WTC11 (cell line): ENCODE data around the gene KCNA2. TPM values are rescaled to one million over a fixed set of nuclear protein-coding genes. Genes with fewer than 3 reads are reported as not detected.

Experiments used
- ATAC-seq: fragments of 200-7000 bp; cut with Tn5 transposase; 2 replicates; pipeline ENCODE4 v1.10.0; 2021; ENCODE audit warnings: mild to moderate bottlenecking, moderate library complexity
- CTCF ChIA-PET: fragments of 300-600 bp; sonication (Branson Sonifier 250); formaldehyde crosslinking; loops from one replicate; lab custom pipeline; 2021; ENCODE audit warnings: antibody characterized with exemption; lab: Charles Lee
- POLR2A ChIA-PET: fragments of 350-600 bp; sonication (Branson Sonifier 250); formaldehyde crosslinking; loops from one replicate; lab custom pipeline; 2021; ENCODE audit warnings: antibody characterized with exemption; lab: Charles Lee
- DNase-seq: peaks from one replicate; pipeline ENCODE4 v3.0.0; 2021; ENCODE audit warnings: low spot score
- H3K27ac Mint-ChIP-seq: 2 replicates; pipeline ENCODE4 v1.8.0; 2021; ENCODE audit warnings: mixed read lengths
- H3K27me3 Mint-ChIP-seq: 2 replicates; pipeline ENCODE4 v1.8.0; 2021; ENCODE audit warnings: low read depth, mild to moderate bottlenecking, moderate library complexity, mixed read lengths
- H3K36me3 Mint-ChIP-seq: 2 replicates; pipeline ENCODE4 v1.8.0; 2021; ENCODE audit warnings: mixed read lengths
- H3K4me1 Mint-ChIP-seq: 2 replicates; pipeline ENCODE4 v1.8.0; 2022; ENCODE audit warnings: mixed read lengths
- H3K4me3 Mint-ChIP-seq: 2 replicates; pipeline ENCODE4 v1.8.0; 2021; ENCODE audit warnings: mild to moderate bottlenecking, moderate library complexity, mixed read lengths
- H3K9me3 Mint-ChIP-seq: 2 replicates; pipeline ENCODE4 v1.8.0; 2021; ENCODE audit warnings: mixed read lengths
- JAZF1 ChIP-seq: fragments of 250-450 bp; sonication (Bioruptor Pico); IDR thresholded peaks from 2 replicates; pipeline ENCODE4 v1.9.0; 2021; ENCODE audit warnings: moderate library complexity, mild to moderate bottlenecking, inconsistent platforms
- TEAD1 ChIP-seq: sonication (generic); formaldehyde crosslinking; IDR thresholded peaks from 2 replicates; pipeline ENCODE4 v1.8.0; 2022; ENCODE audit warnings: mild to moderate bottlenecking, missing genetic modification reagents
- TEAD4 ChIP-seq: sonication (generic); formaldehyde crosslinking; IDR thresholded peaks from 2 replicates; pipeline ENCODE4 v1.8.0; 2022; ENCODE audit warnings: mild to moderate bottlenecking, missing genetic modification reagents
- ZNF121 ChIP-seq: sonication (generic); formaldehyde crosslinking; IDR thresholded peaks from 2 replicates; pipeline ENCODE4 v1.8.0; 2023; ENCODE audit warnings: missing genetic modification reagents
- ZNF317 ChIP-seq: sonication (generic); formaldehyde crosslinking; IDR thresholded peaks from 2 replicates; pipeline ENCODE4 v1.8.1; 2023; ENCODE audit warnings: low read depth, mild to moderate bottlenecking, moderate library complexity, missing genetic modification reagents, borderline replicate concordance
- ZNF671 ChIP-seq: fragments of 250-450 bp; sonication (Bioruptor Pico); IDR thresholded peaks from 2 replicates; pipeline ENCODE4 v1.8.0; 2021; ENCODE audit warnings: mild to moderate bottlenecking
- total RNA-seq: library from RNA; stranded (reverse); gene quantifications from 3 replicates; pipeline ENCODE4 v1.2.3, GENCODE V29; 2021
- TF ChIP-seq, protein P1 (sequence below): fragments of 200-600 bp; IDR thresholded peaks from 2 replicates; pipeline ENCODE4 v1.8.0; 2022; ENCODE audit warnings: antibody characterized with exemption
- TF ChIP-seq, protein P2 (sequence below): sonication (generic); formaldehyde crosslinking; IDR thresholded peaks from 2 replicates; pipeline ENCODE4 v1.8.1; 2023; ENCODE audit warnings: mild to moderate bottlenecking, moderate library complexity, missing genetic modification reagents
- TF ChIP-seq, protein P3 (sequence below): sonication (generic); formaldehyde crosslinking; IDR thresholded peaks from 2 replicates; pipeline ENCODE4 v1.8.1; 2022; ENCODE audit warnings: mild to moderate bottlenecking, moderate library complexity, missing genetic modification reagents
- TF ChIP-seq, protein P4 (sequence below): sonication (generic); formaldehyde crosslinking; IDR thresholded peaks from 2 replicates; pipeline ENCODE4 v1.8.0; 2022; ENCODE audit warnings: mild to moderate bottlenecking, missing genetic modification reagents
- TF ChIP-seq, protein P5 (sequence below): sonication (generic); formaldehyde crosslinking; IDR thresholded peaks from 2 replicates; pipeline ENCODE4 v1.8.1; 2023; ENCODE audit warnings: mild to moderate bottlenecking, missing genetic modification reagents, moderate library complexity
- TF ChIP-seq, protein P6 (sequence below): fragments of 250-450 bp; sonication (Bioruptor Pico); IDR thresholded peaks from 2 replicates; pipeline ENCODE4 v2.1.2; 2022; ENCODE audit warnings: mild to moderate bottlenecking, moderate library complexity
- TF ChIP-seq, protein P7 (sequence below): sonication (generic); formaldehyde crosslinking; conservative IDR thresholded peaks from 2 replicates; pipeline ENCODE4 v1.8.1; 2023; ENCODE audit warnings: mild to moderate bottlenecking, low read depth, missing genetic modification reagents, moderate library complexity
- TF ChIP-seq, protein P8 (sequence below): fragments of 250-450 bp; sonication (Bioruptor Pico); conservative IDR thresholded peaks from 2 replicates; pipeline ENCODE4 v1.9.0; 2021; ENCODE audit warnings: mild to moderate bottlenecking
- TF ChIP-seq, protein P9 (sequence below): sonication (generic); formaldehyde crosslinking; IDR thresholded peaks from 2 replicates; pipeline ENCODE4 v1.8.0; 2022; ENCODE audit warnings: mild to moderate bottlenecking, missing genetic modification reagents

The KCNA2 gene
- total RNA-seq, 1 experiment from 2014 or later: 0.50 TPM

DNA sequence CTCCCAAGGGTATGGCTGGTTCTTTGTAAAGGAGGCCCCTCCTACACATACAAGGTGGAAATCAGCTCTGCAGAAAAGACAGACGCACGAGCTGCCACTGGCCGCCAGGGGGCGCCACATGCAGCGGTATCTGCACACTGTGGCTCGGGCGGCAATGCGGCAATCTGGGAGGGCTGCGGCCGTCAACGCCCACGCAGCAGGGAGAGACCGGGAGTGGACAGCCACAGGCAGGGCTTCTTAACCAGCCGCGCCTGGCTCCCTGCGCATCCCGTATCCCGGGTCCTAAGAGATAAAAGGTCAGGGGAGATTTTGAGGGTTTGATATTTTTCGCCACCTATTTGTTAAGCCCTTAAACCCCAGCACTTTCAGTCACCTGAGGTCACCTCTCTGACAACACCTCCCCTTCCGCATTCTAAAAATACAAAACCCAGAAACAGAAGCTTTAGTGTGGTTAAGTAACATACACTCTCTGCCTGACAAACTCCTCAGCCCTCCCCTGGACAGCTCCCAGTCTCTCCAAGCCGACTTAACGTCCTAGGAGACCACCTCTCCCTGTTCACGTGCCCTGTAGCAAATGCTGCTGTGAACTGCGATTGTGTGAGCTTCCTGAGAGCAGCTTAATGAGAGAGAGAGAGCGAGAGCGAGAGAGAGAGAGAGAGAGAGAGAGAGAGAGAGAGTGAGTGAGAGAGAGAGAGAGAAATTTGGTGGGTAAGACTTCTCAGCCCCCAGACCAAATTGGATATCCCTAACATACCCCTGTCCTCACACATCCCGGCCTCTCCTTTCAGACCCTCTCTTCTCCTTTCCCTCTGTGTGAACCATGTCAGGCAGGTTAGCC, 13.5 kb upstream of the KCNA2 start:
- CTCF ChIA-PET: interaction anchor here (0.5 to 3.7 kb wide), 57 partner anchors 10 to 1743 kb away, joined by 3 to 135 read pairs (median 4); partner anchors contain the start of gene KCNA2
- peak overlapping the region; percentile 59 for H3K4me3 Mint-ChIP-seq
- POLR2A ChIA-PET: no interaction called here
- TF ChIP-seq, protein P1, sequence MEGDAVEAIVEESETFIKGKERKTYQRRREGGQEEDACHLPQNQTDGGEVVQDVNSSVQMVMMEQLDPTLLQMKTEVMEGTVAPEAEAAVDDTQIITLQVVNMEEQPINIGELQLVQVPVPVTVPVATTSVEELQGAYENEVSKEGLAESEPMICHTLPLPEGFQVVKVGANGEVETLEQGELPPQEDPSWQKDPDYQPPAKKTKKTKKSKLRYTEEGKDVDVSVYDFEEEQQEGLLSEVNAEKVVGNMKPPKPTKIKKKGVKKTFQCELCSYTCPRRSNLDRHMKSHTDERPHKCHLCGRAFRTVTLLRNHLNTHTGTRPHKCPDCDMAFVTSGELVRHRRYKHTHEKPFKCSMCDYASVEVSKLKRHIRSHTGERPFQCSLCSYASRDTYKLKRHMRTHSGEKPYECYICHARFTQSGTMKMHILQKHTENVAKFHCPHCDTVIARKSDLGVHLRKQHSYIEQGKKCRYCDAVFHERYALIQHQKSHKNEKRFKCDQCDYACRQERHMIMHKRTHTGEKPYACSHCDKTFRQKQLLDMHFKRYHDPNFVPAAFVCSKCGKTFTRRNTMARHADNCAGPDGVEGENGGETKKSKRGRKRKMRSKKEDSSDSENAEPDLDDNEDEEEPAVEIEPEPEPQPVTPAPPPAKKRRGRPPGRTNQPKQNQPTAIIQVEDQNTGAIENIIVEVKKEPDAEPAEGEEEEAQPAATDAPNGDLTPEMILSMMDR: peak; percentile 97
- TF ChIP-seq, protein P2, sequence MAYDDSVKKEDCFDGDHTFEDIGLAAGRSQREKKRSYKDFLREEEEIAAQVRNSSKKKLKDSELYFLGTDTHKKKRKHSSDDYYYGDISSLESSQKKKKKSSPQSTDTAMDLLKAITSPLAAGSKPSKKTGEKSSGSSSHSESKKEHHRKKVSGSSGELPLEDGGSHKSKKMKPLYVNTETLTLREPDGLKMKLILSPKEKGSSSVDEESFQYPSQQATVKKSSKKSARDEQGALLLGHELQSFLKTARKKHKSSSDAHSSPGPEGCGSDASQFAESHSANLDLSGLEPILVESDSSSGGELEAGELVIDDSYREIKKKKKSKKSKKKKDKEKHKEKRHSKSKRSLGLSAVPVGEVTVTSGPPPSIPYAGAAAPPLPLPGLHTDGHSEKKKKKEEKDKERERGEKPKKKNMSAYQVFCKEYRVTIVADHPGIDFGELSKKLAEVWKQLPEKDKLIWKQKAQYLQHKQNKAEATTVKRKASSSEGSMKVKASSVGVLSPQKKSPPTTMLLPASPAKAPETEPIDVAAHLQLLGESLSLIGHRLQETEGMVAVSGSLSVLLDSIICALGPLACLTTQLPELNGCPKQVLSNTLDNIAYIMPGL: peak; percentile 57; the same call in 1 of the 2 replicates
- TF ChIP-seq, protein P3, sequence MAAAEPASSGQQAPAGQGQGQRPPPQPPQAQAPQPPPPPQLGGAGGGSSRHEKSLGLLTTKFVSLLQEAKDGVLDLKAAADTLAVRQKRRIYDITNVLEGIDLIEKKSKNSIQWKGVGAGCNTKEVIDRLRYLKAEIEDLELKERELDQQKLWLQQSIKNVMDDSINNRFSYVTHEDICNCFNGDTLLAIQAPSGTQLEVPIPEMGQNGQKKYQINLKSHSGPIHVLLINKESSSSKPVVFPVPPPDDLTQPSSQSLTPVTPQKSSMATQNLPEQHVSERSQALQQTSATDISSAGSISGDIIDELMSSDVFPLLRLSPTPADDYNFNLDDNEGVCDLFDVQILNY (CRISPR knock-in tag): no peak
- TF ChIP-seq, protein P4, sequence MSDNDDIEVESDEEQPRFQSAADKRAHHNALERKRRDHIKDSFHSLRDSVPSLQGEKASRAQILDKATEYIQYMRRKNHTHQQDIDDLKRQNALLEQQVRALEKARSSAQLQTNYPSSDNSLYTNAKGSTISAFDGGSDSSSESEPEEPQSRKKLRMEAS: peak; percentile 75
- TF ChIP-seq ZNF121 (no peak), JAZF1 (no peak), TEAD4 (CRISPR knock-in tag) (0 out of 2 replicates have a peak, but pooled peaks have one; percentile 12), TEAD1 (CRISPR knock-in tag) (peak; percentile 60; the same call in 1 of the 2 replicates)
- TF ChIP-seq, protein P5, sequence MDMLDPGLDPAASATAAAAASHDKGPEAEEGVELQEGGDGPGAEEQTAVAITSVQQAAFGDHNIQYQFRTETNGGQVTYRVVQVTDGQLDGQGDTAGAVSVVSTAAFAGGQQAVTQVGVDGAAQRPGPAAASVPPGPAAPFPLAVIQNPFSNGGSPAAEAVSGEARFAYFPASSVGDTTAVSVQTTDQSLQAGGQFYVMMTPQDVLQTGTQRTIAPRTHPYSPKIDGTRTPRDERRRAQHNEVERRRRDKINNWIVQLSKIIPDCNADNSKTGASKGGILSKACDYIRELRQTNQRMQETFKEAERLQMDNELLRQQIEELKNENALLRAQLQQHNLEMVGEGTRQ (CRISPR knock-in tag): 0 out of 2 replicates have a peak, but pooled peaks have one; percentile 14
- peaks cover 6% of the 10 kb centered on the region; the same call in 1 of the 2 replicates for H3K4me1 Mint-ChIP-seq
- peaks cover 39% of the 10 kb centered on the region for H3K27me3 Mint-ChIP-seq
- no peaks in the 10 kb centered on the region for H3K9me3 Mint-ChIP-seq
- H3K36me3 Mint-ChIP-seq: no peaks in the 10 kb centered on the region
- no peak overlapping the region for H3K27ac Mint-ChIP-seq
- ATAC-seq: peak; percentile 85
- DNase-seq: peak; percentile 89

DNA sequence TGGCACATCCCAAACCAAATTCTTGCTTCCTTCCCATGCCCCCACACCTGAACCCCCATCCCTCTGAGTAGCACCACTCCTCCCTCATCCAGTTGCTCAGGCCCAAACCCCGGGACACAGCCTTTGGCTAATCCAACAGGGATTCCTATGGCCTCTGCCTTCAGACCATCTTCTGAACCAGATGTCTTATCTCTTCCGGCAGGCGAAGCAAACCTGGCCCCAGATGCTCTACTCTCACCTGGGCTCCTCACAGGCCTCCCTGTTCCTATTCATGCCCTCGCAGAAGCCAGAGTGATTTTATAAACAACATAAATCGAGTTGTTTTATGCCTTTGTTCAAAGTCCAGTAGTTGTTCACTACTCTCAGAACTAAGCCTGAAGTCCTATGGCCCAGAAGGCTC, 12.5 kb upstream of the KCNA2 start:
- no peak overlapping the region for H3K4me3 Mint-ChIP-seq
- ATAC-seq (no peak), DNase-seq (no peak)
- H3K36me3 Mint-ChIP-seq: no peaks in the 10 kb centered on the region
- H3K9me3 Mint-ChIP-seq: no peaks in the 10 kb centered on the region
- peaks cover 40% of the 10 kb centered on the region for H3K27me3 Mint-ChIP-seq
- H3K4me1 Mint-ChIP-seq: peaks cover 6% of the 10 kb centered on the region; the same call in 1 of the 2 replicates
- ChIA-PET CTCF (interaction anchor here (0.5 to 3.7 kb wide), 46 partner anchors 9 to 531 kb away, joined by 3 to 135 read pairs (median 4); partner anchors contain the start of gene KCNA2), POLR2A (no interaction called here)
- no peak overlapping the region for H3K27ac Mint-ChIP-seq
- TF ChIP-seq ZNF671 (CRISPR knock-in tag): no peak
- TF ChIP-seq, protein P6, sequence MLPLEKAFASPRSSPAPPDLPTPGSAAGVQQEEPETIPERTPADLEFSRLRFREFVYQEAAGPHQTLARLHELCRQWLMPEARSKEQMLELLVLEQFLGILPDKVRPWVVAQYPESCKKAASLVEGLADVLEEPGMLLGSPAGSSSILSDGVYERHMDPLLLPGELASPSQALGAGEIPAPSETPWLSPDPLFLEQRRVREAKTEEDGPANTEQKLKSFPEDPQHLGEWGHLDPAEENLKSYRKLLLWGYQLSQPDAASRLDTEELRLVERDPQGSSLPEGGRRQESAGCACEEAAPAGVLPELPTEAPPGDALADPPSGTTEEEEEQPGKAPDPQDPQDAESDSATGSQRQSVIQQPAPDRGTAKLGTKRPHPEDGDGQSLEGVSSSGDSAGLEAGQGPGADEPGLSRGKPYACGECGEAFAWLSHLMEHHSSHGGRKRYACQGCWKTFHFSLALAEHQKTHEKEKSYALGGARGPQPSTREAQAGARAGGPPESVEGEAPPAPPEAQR: no peak
- TF ChIP-seq ZNF317 (CRISPR knock-in tag): no peak
- TF ChIP-seq TEAD1 (CRISPR knock-in tag): no peak
- TF ChIP-seq, protein P7, sequence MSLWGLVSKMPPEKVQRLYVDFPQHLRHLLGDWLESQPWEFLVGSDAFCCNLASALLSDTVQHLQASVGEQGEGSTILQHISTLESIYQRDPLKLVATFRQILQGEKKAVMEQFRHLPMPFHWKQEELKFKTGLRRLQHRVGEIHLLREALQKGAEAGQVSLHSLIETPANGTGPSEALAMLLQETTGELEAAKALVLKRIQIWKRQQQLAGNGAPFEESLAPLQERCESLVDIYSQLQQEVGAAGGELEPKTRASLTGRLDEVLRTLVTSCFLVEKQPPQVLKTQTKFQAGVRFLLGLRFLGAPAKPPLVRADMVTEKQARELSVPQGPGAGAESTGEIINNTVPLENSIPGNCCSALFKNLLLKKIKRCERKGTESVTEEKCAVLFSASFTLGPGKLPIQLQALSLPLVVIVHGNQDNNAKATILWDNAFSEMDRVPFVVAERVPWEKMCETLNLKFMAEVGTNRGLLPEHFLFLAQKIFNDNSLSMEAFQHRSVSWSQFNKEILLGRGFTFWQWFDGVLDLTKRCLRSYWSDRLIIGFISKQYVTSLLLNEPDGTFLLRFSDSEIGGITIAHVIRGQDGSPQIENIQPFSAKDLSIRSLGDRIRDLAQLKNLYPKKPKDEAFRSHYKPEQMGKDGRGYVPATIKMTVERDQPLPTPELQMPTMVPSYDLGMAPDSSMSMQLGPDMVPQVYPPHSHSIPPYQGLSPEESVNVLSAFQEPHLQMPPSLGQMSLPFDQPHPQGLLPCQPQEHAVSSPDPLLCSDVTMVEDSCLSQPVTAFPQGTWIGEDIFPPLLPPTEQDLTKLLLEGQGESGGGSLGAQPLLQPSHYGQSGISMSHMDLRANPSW: no peak
- TF ChIP-seq, protein P8, sequence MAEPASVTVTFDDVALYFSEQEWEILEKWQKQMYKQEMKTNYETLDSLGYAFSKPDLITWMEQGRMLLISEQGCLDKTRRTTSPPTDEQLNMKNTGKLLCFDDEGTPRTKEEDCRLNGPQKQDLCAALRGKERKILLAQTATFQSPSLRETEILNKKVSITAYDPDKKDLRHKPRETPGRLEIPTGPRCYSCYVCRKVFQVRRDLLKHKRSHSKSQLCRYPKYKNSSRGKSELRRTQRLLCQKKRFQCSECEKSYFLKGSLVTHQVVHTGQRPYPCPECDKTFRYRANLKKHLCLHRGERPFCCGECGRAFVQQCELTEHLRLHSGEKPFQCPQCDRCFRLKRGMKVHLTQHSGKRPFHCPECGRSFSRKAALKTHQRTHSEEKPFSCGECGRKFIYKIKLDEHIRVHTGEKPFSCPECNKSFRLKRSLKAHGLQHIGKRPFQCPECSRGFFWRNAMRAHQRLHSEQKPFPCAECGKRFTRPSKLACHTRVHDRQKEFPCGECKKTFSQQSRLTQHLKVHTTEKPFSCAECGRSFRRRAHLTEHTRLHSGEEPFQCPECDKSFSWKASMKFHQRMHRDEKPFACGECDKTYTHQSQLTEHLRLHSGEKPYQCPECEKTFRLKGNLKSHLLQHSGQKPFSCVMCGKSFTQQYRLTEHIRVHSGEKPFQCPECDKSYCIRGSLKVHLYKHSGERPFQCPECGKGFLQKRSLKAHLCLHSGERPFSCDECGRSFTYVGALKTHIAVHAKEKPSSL (CRISPR knock-in tag): no peak
- TF ChIP-seq, protein P9, sequence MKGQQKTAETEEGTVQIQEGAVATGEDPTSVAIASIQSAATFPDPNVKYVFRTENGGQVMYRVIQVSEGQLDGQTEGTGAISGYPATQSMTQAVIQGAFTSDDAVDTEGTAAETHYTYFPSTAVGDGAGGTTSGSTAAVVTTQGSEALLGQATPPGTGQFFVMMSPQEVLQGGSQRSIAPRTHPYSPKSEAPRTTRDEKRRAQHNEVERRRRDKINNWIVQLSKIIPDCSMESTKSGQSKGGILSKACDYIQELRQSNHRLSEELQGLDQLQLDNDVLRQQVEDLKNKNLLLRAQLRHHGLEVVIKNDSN (CRISPR knock-in tag): no peak
- TF ChIP-seq, protein P4: no peak
